Measurements from ENCODE around the gene NCK2.

The NCK2 gene

GRCh38 chr2:105917226-105917625 lies 172.5 kb downstream of the NCK2 start:
- DNase-seq (ENCODE audit: low read depth in 1 of 2, low spot score in 1 of 2) = no peak

- no peak for DNase-seq (ENCODE audit: low read depth in 1 of 2, low spot score in 1 of 2)
These were observed 173.0 kb downstream of the NCK2 start for GRCh38 chr2:105917688-105918087.

- no peak for DNase-seq (ENCODE audit: low read depth in 1 of 2, low spot score in 1 of 2)
These were observed 174.6 kb downstream of the NCK2 start for GRCh38 chr2:105919191-105919811.

- peak in 1 of 2 donors; percentile 24 for DNase-seq (ENCODE audit: low read depth in 1 of 2, low spot score in 1 of 2)
These were observed 175.1 kb downstream of the NCK2 start for GRCh38 chr2:105919826-105920225.

GRCh38 chr2:105924271-105924670 lies 179.6 kb downstream of the NCK2 start:
- DNase-seq (ENCODE audit: low read depth in 1 of 2, low spot score in 1 of 2) = no peak

GRCh38 chr2:105924932-105925331 lies 180.2 kb downstream of the NCK2 start:
- no peak for DNase-seq (ENCODE audit: low read depth in 1 of 2, low spot score in 1 of 2)

- DNase-seq (ENCODE audit: low read depth in 1 of 2, low spot score in 1 of 2) = no peak
These were observed 180.7 kb downstream of the NCK2 start for GRCh38 chr2:105925390-105925789.

GRCh38 chr2:105926960-105927678 lies 182.4 kb downstream of the NCK2 start:
- DNase-seq (ENCODE audit: low read depth in 1 of 2, low spot score in 1 of 2) = peak in 1 of 2 donors; percentile 20

- no peak for DNase-seq (ENCODE audit: low read depth in 1 of 2, low spot score in 1 of 2)
These were observed 183.4 kb downstream of the NCK2 start for GRCh38 chr2:105928086-105928485.

GRCh38 chr2:105928563-105928962 lies 183.9 kb downstream of the NCK2 start:
- no peak for DNase-seq (ENCODE audit: low read depth in 1 of 2, low spot score in 1 of 2)

- peak in 1 of 2 donors; percentile 14 for DNase-seq (ENCODE audit: low read depth in 1 of 2, low spot score in 1 of 2)
These were observed 184.8 kb downstream of the NCK2 start for GRCh38 chr2:105929516-105929915.

GRCh38 chr2:105932582-105932981 lies 187.9 kb downstream of the NCK2 start:
- no peak for DNase-seq (ENCODE audit: low read depth in 1 of 2, low spot score in 1 of 2)

- DNase-seq (ENCODE audit: low read depth in 1 of 2, low spot score in 1 of 2) = no peak
These were observed 189.2 kb downstream of the NCK2 start for GRCh38 chr2:105933906-105934305.

GRCh38 chr2:105934467-105934866 lies 189.8 kb downstream of the NCK2 start:
- DNase-seq (ENCODE audit: low read depth in 1 of 2, low spot score in 1 of 2) = peak in 1 of 2 donors; percentile 29

GRCh38 chr2:105935063-105935462 lies 190.4 kb downstream of the NCK2 start:
- DNase-seq (ENCODE audit: low read depth in 1 of 2, low spot score in 1 of 2) = no peak

GRCh38 chr2:105936954-105937353 lies 192.2 kb downstream of the NCK2 start:
- no peak for DNase-seq (ENCODE audit: low read depth in 1 of 2, low spot score in 1 of 2)

- no peak for DNase-seq (ENCODE audit: low read depth in 1 of 2, low spot score in 1 of 2)
These were observed 192.9 kb downstream of the NCK2 start for GRCh38 chr2:105937498-105938097.

All from activated CD4-positive, alpha-beta T cell treated with anti-CD3 and anti-CD28 coated beads, Interleukin-2, amount 50 U/mL, for 24 hours (primary cell).